Measurements from ENCODE around the gene CA11. TPM values are rescaled to one million over a fixed set of nuclear protein-coding genes. Genes with fewer than 3 reads are reported as not detected.
"Not testable (repeated sequence)": the region's sequence is repeated elsewhere in the genome, so short reads cannot be mapped to it uniquely, and the experiment has no call there.

CA11 gene
- total RNA-seq, 4 donors from 2014 or later: 1.4 to 2.5 TPM; not detected in 2

DNA sequence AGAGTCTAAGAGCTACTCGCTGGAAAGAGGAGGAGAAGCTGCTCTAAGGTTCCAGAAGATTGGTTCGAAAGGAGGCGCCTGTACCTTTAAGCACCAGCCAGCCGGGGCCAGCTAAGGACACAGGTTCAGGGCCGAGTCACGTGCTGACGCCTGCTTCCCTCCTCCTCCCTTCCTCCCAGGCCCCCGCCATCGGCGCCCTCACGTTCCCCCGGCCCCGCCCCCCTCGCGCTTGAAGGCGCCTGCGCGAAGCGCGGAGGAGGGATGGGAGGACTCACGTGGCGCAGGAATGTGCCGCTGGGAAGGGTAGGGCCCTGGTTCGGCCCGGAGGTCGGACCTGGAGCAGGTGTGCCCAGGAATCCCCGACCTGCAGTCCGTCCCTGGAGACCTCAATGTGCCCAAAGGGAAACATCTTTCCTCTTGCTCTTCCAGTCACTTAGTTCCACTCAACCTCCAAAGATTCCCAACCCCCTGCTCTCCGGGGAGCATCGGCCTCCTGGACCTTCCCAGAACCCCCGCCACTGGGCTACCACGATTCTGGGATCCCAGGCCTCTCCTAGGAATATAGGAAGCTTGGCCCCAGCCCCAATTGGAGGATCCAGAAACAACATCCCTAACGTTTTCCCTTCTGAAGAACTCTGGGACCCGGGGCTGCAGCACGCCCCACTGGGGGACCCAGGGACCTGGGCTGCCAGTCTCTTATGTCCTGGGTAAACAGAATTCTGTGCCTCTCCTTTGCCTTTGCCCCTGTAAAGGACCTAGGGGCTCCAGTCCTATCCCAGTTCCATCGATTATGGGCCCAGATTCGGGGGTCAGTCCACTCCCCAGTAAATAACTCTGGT is 11.3 kb downstream of the CA11 start:
- peak overlapping the region; percentile 5 to 85 (median 40) for H3K4me3 ChIP-seq
- TF ChIP-seq POLR2AphosphoS5 (IDR thresholded peaks at IDR 0.05): peak; percentile 86 to 87 (median 87)
- TF ChIP-seq POLR2A (IDR thresholded peaks at IDR 0.05): peak; percentile 72
- TF ChIP-seq EP300 (IDR thresholded peaks at IDR 0.05; ENCODE audit: low read depth): peak; percentile 32
- TF ChIP-seq, protein P1, sequence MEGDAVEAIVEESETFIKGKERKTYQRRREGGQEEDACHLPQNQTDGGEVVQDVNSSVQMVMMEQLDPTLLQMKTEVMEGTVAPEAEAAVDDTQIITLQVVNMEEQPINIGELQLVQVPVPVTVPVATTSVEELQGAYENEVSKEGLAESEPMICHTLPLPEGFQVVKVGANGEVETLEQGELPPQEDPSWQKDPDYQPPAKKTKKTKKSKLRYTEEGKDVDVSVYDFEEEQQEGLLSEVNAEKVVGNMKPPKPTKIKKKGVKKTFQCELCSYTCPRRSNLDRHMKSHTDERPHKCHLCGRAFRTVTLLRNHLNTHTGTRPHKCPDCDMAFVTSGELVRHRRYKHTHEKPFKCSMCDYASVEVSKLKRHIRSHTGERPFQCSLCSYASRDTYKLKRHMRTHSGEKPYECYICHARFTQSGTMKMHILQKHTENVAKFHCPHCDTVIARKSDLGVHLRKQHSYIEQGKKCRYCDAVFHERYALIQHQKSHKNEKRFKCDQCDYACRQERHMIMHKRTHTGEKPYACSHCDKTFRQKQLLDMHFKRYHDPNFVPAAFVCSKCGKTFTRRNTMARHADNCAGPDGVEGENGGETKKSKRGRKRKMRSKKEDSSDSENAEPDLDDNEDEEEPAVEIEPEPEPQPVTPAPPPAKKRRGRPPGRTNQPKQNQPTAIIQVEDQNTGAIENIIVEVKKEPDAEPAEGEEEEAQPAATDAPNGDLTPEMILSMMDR (IDR thresholded peaks at IDR 0.05): no peak
- H3K36me3 ChIP-seq: no peaks in the 10 kb centered on the region
- in situ Hi-C loops (cut with MboI; ENCODE audit: low pct_ligation_motif_present in 1 of 4, low pct_unique_long_range_greater_than_20kb in 1 of 4, low sequenced_read_pairs in 3 of 4): no loop called here
- H3K27me3 ChIP-seq: no peaks in the 10 kb centered on the region
- peaks cover 41 to 77% (median 62%) of the 10 kb centered on the region in 4 donors for H3K4me1 ChIP-seq
- peak; percentile 98 for DNase-seq
- intact Hi-C loops (cut with DNase I; ENCODE audit: low total_unique reads): no loop called here
- 0 to 1% methylated on average over 2 to 33 of the region's 37 CpGs for WGBS, 2 donors (ENCODE audit: low coverage in 1 of 2)
- H3K27ac ChIP-seq: peak overlapping the region; percentile 94 to 98 (median 97)
- H3K9me3 ChIP-seq: no peaks in the 10 kb centered on the region

DNA sequence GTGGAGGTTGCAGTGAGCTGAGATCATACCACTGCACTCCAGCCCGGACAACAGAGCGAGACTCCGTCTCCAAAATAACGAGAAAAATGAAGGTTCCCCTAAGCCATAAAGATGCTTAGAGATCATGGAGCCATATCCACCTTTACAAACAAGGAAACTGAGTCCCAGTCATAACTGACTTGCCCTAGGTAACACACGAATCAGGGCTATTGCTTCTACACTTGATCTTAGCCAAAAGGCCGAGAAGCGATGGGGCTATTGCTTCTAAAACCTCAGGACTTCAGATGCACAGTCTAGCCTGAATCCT is 12.0 kb downstream of the CA11 start:
- Histone ChIP-seq H3K4me1 (peaks cover 42 to 81% (median 63%) of the 10 kb centered on the region in 4 donors), H3K27me3 (no peaks in the 10 kb centered on the region), H3K4me3 (peak overlapping the region in 3 of 4 donors; percentile 7 to 39 (median 9)), H3K9me3 (no peaks in the 10 kb centered on the region), H3K27ac (peak overlapping the region; percentile 94 to 98 (median 97)), H3K36me3 (no peaks in the 10 kb centered on the region)
- 39% methylated on average over 7 of the region's 7 CpGs; no CpG with 5 or more reads in 1 of the 2 donors for WGBS, 2 donors (ENCODE audit: low coverage in 1 of 2)
- intact Hi-C loops (cut with DNase I; ENCODE audit: low total_unique reads): no loop called here
- in situ Hi-C loops (cut with MboI; ENCODE audit: low pct_ligation_motif_present in 1 of 4, low pct_unique_long_range_greater_than_20kb in 1 of 4, low sequenced_read_pairs in 3 of 4): no loop called here
- TF ChIP-seq POLR2AphosphoS5 (IDR thresholded peaks at IDR 0.05) (no peak), POLR2A (IDR thresholded peaks at IDR 0.05) (no peak), EP300 (IDR thresholded peaks at IDR 0.05; ENCODE audit: low read depth) (no peak)
- TF ChIP-seq, protein P1 (IDR thresholded peaks at IDR 0.05): no peak
- no peak for DNase-seq

DNA sequence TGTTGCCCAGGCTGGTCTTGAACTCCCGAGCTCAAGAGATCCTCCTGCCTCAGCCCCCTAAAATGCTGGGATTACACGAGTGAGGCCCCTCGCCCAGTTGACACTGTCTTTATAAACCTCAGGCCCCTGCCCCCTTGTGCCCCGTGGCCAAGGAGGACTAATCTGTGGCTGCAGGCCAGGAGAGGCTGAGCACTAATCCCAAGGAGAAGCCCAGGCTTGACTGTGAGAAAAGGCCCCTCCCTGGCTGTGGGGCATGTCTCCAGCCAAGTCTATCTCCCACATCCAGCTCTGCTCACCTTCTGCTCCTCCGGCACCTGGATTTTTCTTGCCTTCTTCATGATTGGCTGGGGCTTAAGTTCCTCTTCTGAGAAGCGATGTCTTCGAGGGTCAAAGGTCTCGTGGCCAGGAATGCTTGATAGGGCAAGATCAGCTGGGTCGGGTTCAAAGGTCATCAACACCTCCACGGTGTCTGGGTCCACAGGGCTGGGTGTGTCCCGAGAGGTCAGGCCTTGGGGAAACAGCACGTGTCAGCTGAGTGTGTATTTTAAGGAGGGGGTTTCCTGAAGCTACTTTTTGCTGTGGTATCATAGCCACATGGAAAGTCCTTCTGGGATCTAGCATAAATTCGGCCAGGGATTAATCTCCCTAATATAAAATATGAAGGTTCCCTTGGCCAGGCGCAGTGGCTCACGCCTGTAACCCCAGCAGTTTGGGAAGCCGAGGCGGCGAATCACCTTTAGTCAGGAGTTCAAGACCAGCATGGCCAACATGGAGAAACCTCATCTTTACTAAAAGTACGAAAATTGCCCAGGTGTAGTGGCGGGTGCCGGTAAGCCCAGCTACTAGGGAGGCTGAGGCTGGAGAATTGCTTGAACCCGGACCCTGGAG is 12.6 kb downstream of the CA11 start:
- intact Hi-C loops (cut with DNase I; ENCODE audit: low total_unique reads): no loop called here
- in situ Hi-C loops (cut with MboI; ENCODE audit: low pct_ligation_motif_present in 1 of 4, low pct_unique_long_range_greater_than_20kb in 1 of 4, low sequenced_read_pairs in 3 of 4): no loop called here
- TF ChIP-seq POLR2A (IDR thresholded peaks at IDR 0.05) (no peak), POLR2AphosphoS5 (IDR thresholded peaks at IDR 0.05) (no peak), EP300 (IDR thresholded peaks at IDR 0.05; ENCODE audit: low read depth) (no peak)
- TF ChIP-seq, protein P1 (IDR thresholded peaks at IDR 0.05): no peak
- Histone ChIP-seq H3K36me3 (no peaks in the 10 kb centered on the region), H3K27me3 (no peaks in the 10 kb centered on the region), H3K9me3 (no peaks in the 10 kb centered on the region), H3K4me3 (peak overlapping the region in 1 of 4 donors; percentile 39), H3K4me1 (peaks cover 37 to 76% (median 58%) of the 10 kb centered on the region in 4 donors), H3K27ac (peak overlapping the region; percentile 94 to 98 (median 97))
- DNase-seq: peak; percentile 70
- WGBS, 2 donors (ENCODE audit: low coverage in 1 of 2): 63% methylated on average over 22 of the region's 22 CpGs; no CpG with 5 or more reads in 1 of the 2 donors

DNA sequence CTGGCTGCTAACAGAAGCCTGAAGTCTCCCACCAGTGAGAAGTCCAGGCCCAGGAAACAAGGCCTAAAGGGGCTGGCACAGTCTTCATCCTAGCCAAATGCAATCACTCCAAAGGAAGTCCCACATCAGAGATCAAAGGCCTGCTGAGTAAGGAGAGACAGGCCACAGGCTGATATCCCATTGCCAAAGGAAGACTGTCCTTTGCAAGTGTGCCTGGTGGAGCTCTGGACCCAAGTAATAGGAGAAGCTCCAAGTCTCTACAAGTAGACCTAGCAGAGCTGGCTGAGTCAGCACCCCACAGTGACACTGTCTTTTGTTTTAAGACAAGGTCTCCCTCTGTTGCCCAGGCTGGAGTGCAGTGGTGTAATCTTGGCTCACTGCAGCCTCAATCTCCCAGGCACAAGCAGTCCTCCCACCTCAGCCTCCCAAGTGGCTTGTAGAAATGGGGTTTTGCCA is 13.3 kb downstream of the CA11 start:
- intact Hi-C loops (cut with DNase I; ENCODE audit: low total_unique reads): no loop called here
- TF ChIP-seq, protein P1 (IDR thresholded peaks at IDR 0.05): no peak
- no peak for TF ChIP-seq POLR2AphosphoS5 (IDR thresholded peaks at IDR 0.05)
- no peak for TF ChIP-seq POLR2A (IDR thresholded peaks at IDR 0.05)
- TF ChIP-seq EP300 (IDR thresholded peaks at IDR 0.05; ENCODE audit: low read depth): no peak
- in situ Hi-C loops (cut with MboI; ENCODE audit: low pct_ligation_motif_present in 1 of 4, low pct_unique_long_range_greater_than_20kb in 1 of 4, low sequenced_read_pairs in 3 of 4): no loop called here
- H3K4me3 ChIP-seq: no peak overlapping the region
- peak overlapping the region; percentile 94 to 98 (median 97) for H3K27ac ChIP-seq
- H3K27me3 ChIP-seq: no peaks in the 10 kb centered on the region
- H3K4me1 ChIP-seq: peaks cover 37 to 75% (median 63%) of the 10 kb centered on the region in 4 donors
- no peaks in the 10 kb centered on the region for H3K36me3 ChIP-seq
- no peaks in the 10 kb centered on the region for H3K9me3 ChIP-seq
- DNase-seq: no peak

DNA sequence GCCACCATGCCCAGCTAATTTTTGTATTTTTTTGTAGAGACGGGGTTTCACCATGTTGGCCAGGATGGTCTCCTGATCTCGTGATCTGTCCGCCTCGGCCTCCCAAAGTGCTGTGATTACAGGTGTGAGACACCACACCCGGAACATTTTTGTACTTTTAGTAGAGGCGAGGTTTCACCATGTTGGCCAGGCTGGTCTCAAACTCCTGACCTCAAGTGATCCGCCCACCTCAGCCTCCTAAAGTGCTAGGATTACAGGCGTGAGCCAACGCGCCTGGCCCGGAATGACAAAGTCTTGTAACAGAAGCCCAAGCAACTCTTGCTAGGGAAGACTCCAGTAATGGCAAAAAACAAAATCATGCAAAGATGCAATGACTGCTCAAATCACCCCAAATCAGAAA is 13.7 kb downstream of the CA11 start:
- WGBS, 2 donors (ENCODE audit: low coverage in 1 of 2): 83 to 91% methylated on average over 3 to 11 of the region's 11 CpGs
- in situ Hi-C loops (cut with MboI; ENCODE audit: low pct_ligation_motif_present in 1 of 4, low pct_unique_long_range_greater_than_20kb in 1 of 4, low sequenced_read_pairs in 3 of 4); H3K27me3 ChIP-seq; DNase-seq; intact Hi-C loops (cut with DNase I; ENCODE audit: low total_unique reads); H3K9me3 ChIP-seq; H3K4me3 ChIP-seq; H3K36me3 ChIP-seq: not testable (repeated sequence)
- peaks cover 41 to 79% (median 67%) of the 10 kb centered on the region in 4 donors for H3K4me1 ChIP-seq
- H3K27ac ChIP-seq: peak overlapping the region in 3 of 4 donors; percentile 97 to 98 (median 97)

Measured in transverse colon (tissue), 4 donors.